Naive thymus-derived CD4-positive, alpha-beta T cell (primary cell): Measurements from ENCODE around the gene CFAP299. TPM values are rescaled to one million over a fixed set of nuclear protein-coding genes. Genes with fewer than 3 reads are reported as not detected.
"Not testable (repeated sequence)": the region's sequence is repeated elsewhere in the genome, so short reads cannot be mapped to it uniquely, and the experiment has no call there.

ENCODE experiments used
- ATAC-seq: fragments of 150-1000 bp; cut with Tn5 transposase; 2 replicates; pipeline ENCODE4 v1.10.0; 2021; ENCODE audit warnings: mild to moderate bottlenecking, moderate library complexity
- CTCF ChIA-PET: fragments of 350-600 bp; sonication (Branson Sonifier 250); formaldehyde crosslinking; loops from one replicate; lab custom pipeline; 2021; ENCODE audit warnings: antibody characterized with exemption; lab: Charles Lee
- POLR2A ChIA-PET: fragments of 350-600 bp; sonication (Branson Sonifier 250); formaldehyde crosslinking; loops from one replicate; lab custom pipeline; 2021; ENCODE audit warnings: antibody characterized with exemption, inconsistent platforms; lab: Charles Lee
- DNase-seq, 9 donors: peaks; one replicate each; pipeline versions ENCODE4 v3.0.0 to v3.0.0-alpha.2; 2020 to 2022; ENCODE audit warnings: mixed read lengths in 1 of 9
- H3K27ac ChIP-seq: one replicate; pipeline ENCODE4 v1.7.0; 2013; ENCODE audit warnings: mild to moderate bottlenecking, low read depth, low read length, moderate library complexity
- H3K27me3 ChIP-seq, 2 donors: one replicate each; pipeline ENCODE4 v1.7.0; 2013; ENCODE audit warnings: low read length in 2 of 2, mild to moderate bottlenecking in 2 of 2, moderate library complexity in 2 of 2; ENCODE audit not compliant: control insufficient read depth in 2 of 2, insufficient read depth in 2 of 2
- H3K36me3 ChIP-seq, 3 experiments: 1 replicate in 2 of 3; 2 replicates in 1 of 3; pipeline ENCODE4 v1.7.0; 2013; ENCODE audit warnings: low read length in 3 of 3, mild to moderate bottlenecking in 3 of 3, moderate library complexity in 1 of 3; ENCODE audit not compliant: insufficient read depth in 3 of 3, control insufficient read depth in 2 of 3
- H3K4me1 ChIP-seq, 2 donors: one replicate each; pipeline ENCODE4 v1.7.0; 2013; ENCODE audit warnings: low read length in 2 of 2, mild to moderate bottlenecking in 2 of 2, moderate library complexity in 1 of 2; ENCODE audit not compliant: control insufficient read depth in 2 of 2, insufficient read depth in 2 of 2
- H3K4me3 ChIP-seq: 2 replicates; pipeline ENCODE4 v1.7.0; 2013; ENCODE audit warnings: mild to moderate bottlenecking, low read length
- H3K9me3 ChIP-seq, 3 experiments: 1 replicate in 2 of 3; 2 replicates in 1 of 3; pipeline ENCODE4 v1.7.0; 2013; ENCODE audit warnings: low read length in 3 of 3; ENCODE audit not compliant: control insufficient read depth in 2 of 3
- H3K27ac Mint-ChIP-seq, 9 donors: one replicate each; pipeline ENCODE4 v1.8.0; 2020 to 2022; ENCODE audit warnings: mixed read lengths in 9 of 9, mild to moderate bottlenecking in 8 of 9, moderate library complexity in 5 of 9, inconsistent platforms in 2 of 9
- H3K27me3 Mint-ChIP-seq, 5 donors: one replicate each; pipeline ENCODE4 v1.8.0; 2021 to 2022; ENCODE audit warnings: mixed read lengths in 5 of 5, mild to moderate bottlenecking in 1 of 5
- H3K36me3 Mint-ChIP-seq, 5 donors: one replicate each; pipeline ENCODE4 v1.8.0; 2020 to 2022; ENCODE audit warnings: mixed read lengths in 5 of 5, mild to moderate bottlenecking in 3 of 5, inconsistent platforms in 1 of 5
- H3K4me1 Mint-ChIP-seq, 7 donors: one replicate each; pipeline ENCODE4 v1.8.0; 2020 to 2022; ENCODE audit warnings: mixed read lengths in 7 of 7, mild to moderate bottlenecking in 3 of 7, inconsistent platforms in 1 of 7
- H3K4me3 Mint-ChIP-seq, 10 donors: one replicate each; pipeline ENCODE4 v1.8.0; 2020 to 2022; ENCODE audit warnings: mild to moderate bottlenecking in 10 of 10, mixed read lengths in 10 of 10, moderate library complexity in 6 of 10, inconsistent platforms in 2 of 10
- H3K9me3 Mint-ChIP-seq, 11 donors: one replicate each; pipeline ENCODE4 v1.8.0; 2020 to 2022; ENCODE audit warnings: mixed read lengths in 11 of 11, mild to moderate bottlenecking in 4 of 11, inconsistent platforms in 1 of 11, moderate library complexity in 1 of 11
- intact Hi-C, 2 donors: fragments of 100-400 bp; cut with micrococcal nuclease; formaldehyde crosslinking; loops; one replicate each; pipeline ENCODE4 v1.15.1; 2023
- polyA plus RNA-seq, 2 donors: library from polyadenylated mRNA; unstranded; fragments of 300-500 nt; fragmentation: Illumina TruSeq; gene quantifications; one replicate each; pipeline ENCODE4 v1.2.3, GENCODE V29; 2021
- total RNA-seq, 6 experiments: library from RNA in 5 of 6; stranded (reverse) in 5 of 6; gene quantifications; 1 replicate in 5 of 6; 2 replicates in 1 of 6; pipeline ENCODE4 v1.2.3 and lab custom pipeline; 2021 to 2026

Gene CFAP299
- total and polyA plus RNA-seq, 7 experiments from 2014 or later: not detected

DNA sequence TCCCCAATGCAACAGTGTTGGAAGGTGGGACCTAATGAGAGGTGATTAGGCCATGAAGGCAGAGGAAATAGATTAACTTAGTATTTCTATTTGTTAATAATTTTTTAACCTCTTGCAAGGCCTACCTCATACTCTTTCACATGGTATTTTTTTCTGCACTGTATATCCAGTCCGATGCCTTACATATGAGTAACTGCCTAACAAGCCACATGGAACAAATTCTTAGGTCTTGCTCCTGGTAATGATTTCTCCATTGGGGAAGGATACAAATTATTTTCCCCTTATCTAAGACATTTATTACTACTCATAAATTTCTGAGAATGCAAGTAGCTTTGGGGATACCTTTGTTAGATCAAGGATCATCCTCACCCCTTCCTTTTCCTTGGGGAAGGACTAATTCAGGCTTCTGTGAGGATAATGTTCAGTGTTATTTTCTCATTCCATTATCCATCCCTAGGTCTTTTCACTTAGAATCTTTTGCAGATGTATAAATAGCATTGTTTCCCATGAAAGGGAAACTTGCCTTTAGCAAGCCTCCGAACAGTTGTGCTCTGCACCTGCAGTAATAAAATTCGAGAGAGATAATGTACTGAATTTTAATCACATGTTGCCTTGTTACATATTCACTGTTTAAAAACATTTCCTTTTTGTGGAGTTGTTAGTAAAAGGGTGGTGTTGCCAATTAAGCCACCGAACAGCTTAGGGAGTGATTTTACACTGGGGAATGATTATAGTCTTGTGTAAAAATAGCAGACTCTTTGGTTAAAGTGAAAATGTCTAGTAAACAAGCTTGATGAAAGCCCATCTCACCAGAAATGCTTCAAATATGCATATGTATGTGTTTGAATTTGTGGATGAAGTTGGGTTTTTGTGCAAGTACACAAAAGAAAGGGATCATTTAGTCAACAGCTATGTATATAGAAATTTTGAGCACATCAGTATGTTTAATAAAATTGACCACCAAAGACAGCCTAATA is 89.9 kb downstream of the CFAP299 start:
- Histone ChIP-seq H3K9me3 (no peaks in the 10 kb centered on the region), H3K4me3 (no peak overlapping the region), H3K4me1 (peaks cover 0 to 13% of the 10 kb centered on the region in 2 donors), H3K27me3 (no peaks in the 10 kb centered on the region), H3K36me3 (no peaks in the 10 kb centered on the region), H3K27ac (no peak overlapping the region)
- ChIA-PET CTCF (no interaction called here), POLR2A (interaction anchor here (0.5 to 0.9 kb wide), 2 partner anchors 22 to 37 kb away, joined by 3 read pairs; no protein-coding TSS in a partner anchor)
- DNase-seq (no peak), ATAC-seq (no peak)
- Mint-ChIP-seq H3K9me3 (peaks cover 0 to 13% (median 0%) of the 10 kb centered on the region in 11 donors), H3K4me1 (peaks cover 2 to 26% (median 16%) of the 10 kb centered on the region in 7 donors), H3K27me3 (peaks cover 0 to 3% (median 0%) of the 10 kb centered on the region in 5 donors), H3K4me3 (no peak overlapping the region), H3K36me3 (no peaks in the 10 kb centered on the region), H3K27ac (peak overlapping the region in 1 of 9 donors; percentile 7)
- intact Hi-C loops: no loop called here

DNA sequence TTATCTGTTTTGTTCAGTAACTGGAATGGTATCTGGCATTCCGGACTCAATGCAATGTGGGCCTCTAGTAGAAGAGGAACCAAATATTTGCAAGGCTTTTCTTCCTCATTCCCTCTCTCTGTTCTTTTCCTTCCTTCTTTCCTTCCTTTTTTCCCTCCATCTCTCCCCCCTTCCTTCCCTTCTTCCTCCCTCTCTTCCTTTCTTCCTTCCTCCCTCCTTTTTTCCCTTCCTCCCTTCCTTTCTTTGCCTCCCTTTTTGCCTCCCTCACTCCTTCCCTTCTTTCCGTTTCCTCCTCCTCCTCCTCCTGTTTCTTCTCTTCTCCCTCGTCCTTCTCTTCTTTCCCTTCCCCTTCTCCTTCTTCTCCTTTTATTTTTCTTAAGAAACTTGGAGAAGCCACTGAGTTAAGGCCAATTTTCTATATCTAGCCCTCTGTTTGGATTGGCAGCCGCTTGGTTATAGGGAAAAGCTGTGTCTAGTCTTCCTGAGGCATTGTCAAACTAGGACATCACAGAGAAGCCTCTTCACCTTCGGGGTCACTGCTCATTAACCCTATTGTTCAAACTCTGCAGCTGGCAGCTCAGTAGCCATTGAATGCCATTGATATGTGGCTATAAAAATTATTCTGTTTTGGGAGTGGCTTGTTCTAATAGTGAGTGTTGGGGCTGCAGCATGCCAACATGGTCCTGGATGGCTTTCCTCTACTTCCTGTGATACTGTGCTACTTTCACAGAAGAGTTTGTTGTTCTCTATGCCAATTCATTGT is 95.9 kb downstream of the CFAP299 start:
- ChIA-PET CTCF (interaction anchor here (0.7 kb wide), 1 partner anchor 19 kb away, joined by 3 read pairs; no protein-coding TSS in a partner anchor), POLR2A (interaction anchor here (0.7 kb wide), 1 partner anchor 63 kb away, joined by 3 read pairs; no protein-coding TSS in a partner anchor)
- intact Hi-C loops: no loop called here
- H3K36me3 ChIP-seq: no peaks in the 10 kb centered on the region
- Mint-ChIP-seq H3K9me3 (peaks cover 0 to 2% (median 0%) of the 10 kb centered on the region in 11 donors), H3K4me3 (no peak overlapping the region), H3K27me3 (peaks cover 0 to 3% (median 0%) of the 10 kb centered on the region in 5 donors), H3K4me1 (peaks cover 0 to 34% (median 17%) of the 10 kb centered on the region in 7 donors), H3K36me3 (no peaks in the 10 kb centered on the region), H3K27ac (no peak overlapping the region)
- DNase-seq (no peak), ATAC-seq (no peak)
- no peaks in the 10 kb centered on the region for H3K4me1 ChIP-seq
- no peak overlapping the region for H3K4me3 ChIP-seq
- H3K27me3 ChIP-seq: no peaks in the 10 kb centered on the region
- H3K9me3 ChIP-seq: no peaks in the 10 kb centered on the region
- no peak overlapping the region for H3K27ac ChIP-seq

DNA sequence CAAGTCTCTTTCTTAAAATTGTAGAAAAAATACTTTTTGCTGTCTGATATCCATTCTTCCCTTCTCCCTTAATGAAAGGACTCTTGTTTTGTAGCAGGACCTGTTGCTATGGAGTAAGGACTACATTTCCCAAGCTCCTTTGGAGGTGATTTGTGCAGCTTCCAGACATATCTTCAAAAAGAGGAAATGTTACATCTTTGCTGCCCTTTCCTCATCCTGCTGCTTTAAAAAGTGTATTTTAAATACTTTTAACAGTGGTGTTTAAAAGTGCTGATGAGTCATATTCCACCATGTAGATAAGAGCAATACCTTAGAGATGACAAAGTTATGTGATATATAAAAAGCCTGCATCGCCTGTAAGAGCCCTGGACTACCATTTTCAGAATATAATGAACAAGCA is 98.7 kb downstream of the CFAP299 start:
- ChIA-PET POLR2A (no interaction called here), CTCF (no interaction called here)
- no peaks in the 10 kb centered on the region for H3K9me3 ChIP-seq
- Mint-ChIP-seq H3K27ac (peak overlapping the region in 1 of 9 donors; percentile 34), H3K4me1 (peaks cover 3 to 42% (median 31%) of the 10 kb centered on the region in 7 donors), H3K36me3 (peaks cover 0 to 5% (median 0%) of the 10 kb centered on the region in 5 donors), H3K27me3 (peaks cover 0 to 2% (median 0%) of the 10 kb centered on the region in 5 donors), H3K4me3 (no peak overlapping the region), H3K9me3 (peaks cover 0 to 14% (median 2%) of the 10 kb centered on the region in 11 donors)
- intact Hi-C loops: no loop called here
- no peak overlapping the region for H3K27ac ChIP-seq
- H3K4me1 ChIP-seq: peaks cover 3 to 13% of the 10 kb centered on the region in 2 donors
- H3K27me3 ChIP-seq: no peaks in the 10 kb centered on the region
- no peak for ATAC-seq
- H3K36me3 ChIP-seq: no peaks in the 10 kb centered on the region
- H3K4me3 ChIP-seq: no peak overlapping the region
- no peak for DNase-seq

DNA sequence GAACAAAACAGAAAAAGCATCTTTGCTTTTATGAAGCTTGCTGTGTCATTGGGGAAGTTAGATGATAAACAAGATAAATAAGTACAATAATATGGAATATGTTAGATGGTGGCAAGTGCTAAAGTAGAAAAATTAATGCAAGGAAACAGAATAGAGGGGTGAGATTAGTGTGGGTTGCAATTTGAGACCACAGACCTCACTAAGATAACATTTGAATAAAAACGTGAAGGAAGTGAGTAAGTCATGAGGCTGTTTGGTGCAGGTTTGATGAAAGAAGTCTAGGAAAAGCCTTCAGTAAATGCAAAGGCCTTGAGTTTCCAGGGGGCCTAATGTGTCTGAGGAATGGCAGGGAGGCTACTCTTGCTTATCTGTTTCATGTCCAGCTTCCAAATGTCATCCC is 102.5 kb downstream of the CFAP299 start:
- POLR2A ChIA-PET: interaction anchor here (0.6 to 0.8 kb wide), 2 partner anchors 19 to 29 kb away, joined by 3 read pairs; no protein-coding TSS in a partner anchor
- H3K4me3 Mint-ChIP-seq: peak overlapping the region in 3 of 10 donors; percentile 2 to 34 (median 10)
- CTCF ChIA-PET: no interaction called here
- H3K4me1 Mint-ChIP-seq: peaks cover 11 to 48% (median 43%) of the 10 kb centered on the region in 7 donors
- H3K36me3 ChIP-seq: no peaks in the 10 kb centered on the region
- no peak overlapping the region for H3K4me3 ChIP-seq
- H3K4me1 ChIP-seq: peaks cover 18 to 27% of the 10 kb centered on the region in 2 donors
- ATAC-seq (no peak), DNase-seq (no peak)
- H3K27ac Mint-ChIP-seq: peak overlapping the region in 3 of 9 donors; percentile 21 to 81 (median 43)
- peaks cover 24 to 31% (median 25%) of the 10 kb centered on the region in 5 donors for H3K36me3 Mint-ChIP-seq
- no peaks in the 10 kb centered on the region for H3K27me3 Mint-ChIP-seq
- intact Hi-C loops: loop anchor here in 1 of 2 donors (2.0 kb wide), 2 partner anchors 15 to 19 kb away; no protein-coding TSS in a partner anchor
- H3K9me3 Mint-ChIP-seq: peaks cover 10 to 52% (median 33%) of the 10 kb centered on the region in 11 donors
- no peak overlapping the region for H3K27ac ChIP-seq
- H3K9me3 ChIP-seq: no peaks in the 10 kb centered on the region
- no peaks in the 10 kb centered on the region for H3K27me3 ChIP-seq

DNA sequence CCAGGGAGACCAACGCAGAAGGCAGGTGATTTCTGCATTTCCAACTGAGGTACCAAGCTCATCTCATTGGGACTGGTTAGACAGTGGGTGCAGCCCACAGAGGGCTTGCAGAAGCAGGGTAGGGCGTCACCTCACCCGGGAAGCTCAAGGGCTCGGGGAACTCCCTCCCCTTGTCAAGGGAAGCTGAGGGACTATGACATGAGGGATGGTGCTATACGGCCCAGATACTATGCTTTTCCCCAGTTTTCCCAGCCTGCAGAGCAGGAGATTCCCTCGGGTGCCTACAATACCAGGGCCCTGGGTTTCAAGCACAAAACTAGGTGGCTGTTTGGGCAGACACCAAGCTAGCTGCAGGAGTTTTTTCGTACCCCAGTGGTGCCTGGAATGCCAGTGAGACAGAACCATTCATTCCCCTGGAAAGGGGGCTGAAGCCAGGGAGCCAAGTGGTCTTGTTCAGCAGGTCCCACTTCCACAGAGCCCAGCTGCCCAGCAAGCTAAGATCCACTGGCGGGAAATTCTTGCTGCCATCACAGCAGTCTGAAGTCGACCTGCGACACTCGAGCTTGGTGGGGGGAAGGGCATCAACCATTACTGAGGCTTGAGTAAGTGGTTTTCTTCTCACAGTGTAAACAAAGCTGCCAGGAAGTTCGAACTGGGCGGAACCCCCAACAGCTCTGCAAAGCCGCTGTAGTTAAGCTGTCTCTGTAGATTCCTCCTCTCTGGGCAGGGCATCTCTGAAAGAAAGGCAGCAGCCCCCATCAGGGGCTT is 103.9 kb downstream of the CFAP299 start:
- Histone ChIP-seq H3K4me1 (peaks cover 18 to 27% of the 10 kb centered on the region in 2 donors), H3K4me3 (peak overlapping the region; percentile 29)
- intact Hi-C loops: loop anchor here (2.0 to 5.0 kb wide), 3 partner anchors 17 to 53 kb away; no protein-coding TSS in a partner anchor
- H3K9me3 Mint-ChIP-seq: peaks cover 16 to 62% (median 38%) of the 10 kb centered on the region in 11 donors
- not testable (repeated sequence) for H3K27me3 ChIP-seq, H3K9me3 ChIP-seq, H3K27me3 Mint-ChIP-seq, H3K36me3 ChIP-seq, H3K27ac ChIP-seq
- DNase-seq: peak in 6 of 9 donors; percentile 49 to 78 (median 56)
- H3K27ac Mint-ChIP-seq: peak overlapping the region in 8 of 9 donors; percentile 65 to 89 (median 80)
- CTCF ChIA-PET: interaction anchor here (0.6 to 0.9 kb wide), 2 partner anchors 20 to 232 kb away, joined by 3 read pairs; no protein-coding TSS in a partner anchor
- peaks cover 11 to 44% (median 39%) of the 10 kb centered on the region in 7 donors for H3K4me1 Mint-ChIP-seq
- peaks cover 25 to 33% (median 30%) of the 10 kb centered on the region in 5 donors for H3K36me3 Mint-ChIP-seq
- H3K4me3 Mint-ChIP-seq: peak overlapping the region; percentile 7 to 61 (median 47)
- POLR2A ChIA-PET: interaction anchor here (0.6 to 1.8 kb wide), 7 partner anchors 12 to 61 kb away, joined by 3 to 10 read pairs (median 3); no protein-coding TSS in a partner anchor
- ATAC-seq: peak; percentile 67
